H1 (cell line): ENCODE measurements around the gene DUSP9. TPM values are rescaled to one million over a fixed set of nuclear protein-coding genes. Genes with fewer than 3 reads are reported as not detected.

Experiments
- EP300 ChIP-seq, 2 experiments: IDR thresholded peaks; 1 replicate in 1 of 2; 2 replicates in 1 of 2; pipeline ENCODE4 v1.6.1; 2011 to 2012; ENCODE audit warnings: low read depth in 2 of 2, low read length in 2 of 2, mild to moderate bottlenecking in 2 of 2, borderline replicate concordance in 1 of 2, inconsistent platforms in 1 of 2, moderate library complexity in 1 of 2
- polyA plus RNA-seq, 7 experiments: library from polyadenylated mRNA; depleted of rRNA in 3 of 7; stranded (reverse) in 5 of 7; unstranded in 2 of 7; fragments of >200 nt in 5 of 7; fragments of 200-250 nt in 2 of 7; gene quantifications; 1 replicate in 5 of 7; 2 replicates in 1 of 7; 4 replicates in 1 of 7; pipeline versions ENCODE4 v1.2.1 to v1.2.3, GENCODE V29; 2011 to 2013; ENCODE audit warnings: missing spikeins in 2 of 7, mixed read lengths in 2 of 7
- total RNA-seq: library from RNA; stranded (reverse); fragmentation: NEBNext Ultra II Directional; extraction: Animal tissue kit (Norgen Biotek cat#: 25700); gene quantifications from 2 replicates; pipeline ENCODE4 v1.2.1, GENCODE V29; 2021
- TF ChIP-seq, protein P1 (sequence below): IDR thresholded peaks from 2 replicates; pipeline ENCODE4 v1.6.1; 2011; ENCODE audit warnings: low read length, improper control_type of control experiment

DUSP9 gene
- total and polyA plus RNA-seq, 2 of the 8 experiments (the other 6 are each of a cell fraction or from before 2014, with no cell fraction given): 0.80 to 1.1 TPM

DNA sequence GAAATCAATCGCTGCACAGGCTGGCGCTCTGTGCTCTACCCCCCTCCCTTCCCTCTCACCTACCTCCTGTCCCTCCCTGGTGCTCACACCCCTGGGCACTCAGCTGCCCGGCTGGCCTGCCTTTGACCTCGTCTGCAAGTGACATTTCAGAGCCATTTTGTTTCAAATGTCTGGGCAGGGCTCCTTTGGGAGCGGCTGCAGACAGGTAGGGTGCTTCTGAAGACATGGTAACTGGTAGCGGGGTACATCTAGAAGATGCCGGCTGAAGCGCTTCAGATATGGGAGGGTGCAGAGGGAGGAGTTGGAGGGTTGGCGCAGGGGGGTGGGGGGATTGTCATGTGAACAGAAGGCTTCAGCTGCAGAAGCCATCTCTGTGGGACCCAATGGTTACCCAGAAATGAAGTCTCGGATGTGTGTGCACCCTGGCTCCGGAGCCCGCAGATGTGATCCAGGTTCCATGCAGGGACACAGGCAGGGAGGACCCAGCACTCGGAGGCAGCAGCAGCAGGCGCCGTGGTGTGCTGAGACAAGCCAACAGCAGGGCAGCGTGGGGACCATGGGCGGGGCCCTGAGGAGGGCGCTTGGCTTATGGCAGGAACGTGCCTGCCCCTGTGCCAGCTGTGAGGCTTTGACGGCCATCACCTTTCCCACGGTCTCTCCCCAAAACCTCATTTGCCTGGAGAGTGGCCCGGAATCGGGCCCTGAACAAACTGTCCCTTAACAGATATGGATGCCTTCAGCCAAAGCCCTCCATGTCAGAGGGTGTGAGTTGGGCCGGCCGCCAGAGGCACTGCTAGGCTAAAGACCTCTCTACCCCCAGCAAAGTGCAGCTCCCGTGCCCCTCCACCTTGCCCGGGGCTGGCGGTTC lies 7.6 kb upstream of the DUSP9 start (continued):
- TF ChIP-seq, protein P1, sequence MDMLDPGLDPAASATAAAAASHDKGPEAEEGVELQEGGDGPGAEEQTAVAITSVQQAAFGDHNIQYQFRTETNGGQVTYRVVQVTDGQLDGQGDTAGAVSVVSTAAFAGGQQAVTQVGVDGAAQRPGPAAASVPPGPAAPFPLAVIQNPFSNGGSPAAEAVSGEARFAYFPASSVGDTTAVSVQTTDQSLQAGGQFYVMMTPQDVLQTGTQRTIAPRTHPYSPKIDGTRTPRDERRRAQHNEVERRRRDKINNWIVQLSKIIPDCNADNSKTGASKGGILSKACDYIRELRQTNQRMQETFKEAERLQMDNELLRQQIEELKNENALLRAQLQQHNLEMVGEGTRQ: no peak
- no peak for TF ChIP-seq EP300 (IDR thresholded peaks at IDR 0.05; ENCODE audit: borderline replicate concordance in 1 of 2, low read depth in 2 of 2, low read length in 2 of 2)
